Neural crest cell (in vitro differentiated cells): ENCODE results near the gene PDLIM4. TPM values are rescaled to one million over a fixed set of nuclear protein-coding genes. Genes with fewer than 3 reads are reported as not detected.

ENCODE experiments used
- DNase-seq: peaks from one replicate; pipeline ENCODE4 v3.0.0; 2021; ENCODE audit warnings: low read depth, mixed read lengths, low spot score
- H3K27ac Mint-ChIP-seq: one replicate; pipeline ENCODE4 v1.8.0; 2021; ENCODE audit warnings: mild to moderate bottlenecking, mixed read lengths; ENCODE audit not compliant: unreplicated experiment
- H3K27me3 Mint-ChIP-seq: 2 replicates; pipeline ENCODE4 v1.8.0; 2021; ENCODE audit warnings: low read depth, mild to moderate bottlenecking, mixed read lengths
- H3K36me3 Mint-ChIP-seq: 2 replicates; pipeline ENCODE4 v1.8.0; 2021; ENCODE audit warnings: low read depth, mild to moderate bottlenecking, mixed read lengths
- H3K4me1 Mint-ChIP-seq: 2 replicates; pipeline ENCODE4 v1.8.0; 2021; ENCODE audit warnings: mixed read lengths
- H3K4me3 Mint-ChIP-seq: one replicate; pipeline ENCODE4 v1.8.0; 2021; ENCODE audit warnings: mild to moderate bottlenecking, mixed read lengths
- H3K9me3 Mint-ChIP-seq: 2 replicates; pipeline ENCODE4 v1.8.0; 2021; ENCODE audit warnings: mixed read lengths
- CTCF ChIP-seq: fragments of 200-600 bp; sonication (generic); conservative IDR thresholded peaks from 2 replicates; pipeline ENCODE4 v1.5.0; 2021; ENCODE audit warnings: antibody characterized with exemption, mild to moderate bottlenecking
- microRNA-seq: library from miRNA; unstranded; fragments of <30 nt; microRNA quantifications from one replicate; pipeline ENCODE4, GENCODE V29; 2020
- total RNA-seq: library from RNA; stranded (reverse); gene quantifications from 2 replicates; pipeline ENCODE4 v1.2.1, GENCODE V29; 2021

The PDLIM4 gene
- total RNA-seq, 1 donor from 2014 or later, result 38.0 TPM

- Mint-ChIP-seq H3K27ac (no peak overlapping the region), H3K36me3 (no peaks in the 10 kb centered on the region), H3K4me3 (no peak overlapping the region), H3K27me3 (no peaks in the 10 kb centered on the region), H3K4me1 (peaks cover 7% of the 10 kb centered on the region), H3K9me3 (no peaks in the 10 kb centered on the region)
- TF ChIP-seq CTCF, result no peak
- DNase-seq, result no peak
These were observed 58.1 kb downstream of the PDLIM4 start for GRCh38 chr5:132315529-132316067.

- Mint-ChIP-seq H3K9me3 (no peaks in the 10 kb centered on the region), H3K36me3 (no peaks in the 10 kb centered on the region), H3K4me3 (no peak overlapping the region)
These were observed 62.5 kb downstream of the PDLIM4 start for GRCh38 chr5:132319975-132320374.

GRCh38 chr5:132321109-132321721, 63.7 kb downstream of the PDLIM4 start:
- H3K27ac Mint-ChIP-seq, result no peak overlapping the region

More at GRCh38 chr5:132319975-132320374, 62.5 kb downstream of the PDLIM4 start:
- TF ChIP-seq CTCF, result no peak
- Mint-ChIP-seq H3K27ac (no peak overlapping the region), H3K4me1 (peaks cover 12% of the 10 kb centered on the region), H3K27me3 (no peaks in the 10 kb centered on the region)
- DNase-seq, result no peak

GRCh38 chr5:132322266-132322665, 64.8 kb downstream of the PDLIM4 start:
- DNase-seq, result no peak
- Mint-ChIP-seq H3K27ac (no peak overlapping the region), H3K4me3 (no peak overlapping the region), H3K4me1 (peaks cover 20% of the 10 kb centered on the region), H3K27me3 (no peaks in the 10 kb centered on the region), H3K36me3 (no peaks in the 10 kb centered on the region), H3K9me3 (no peaks in the 10 kb centered on the region)
- no peak for TF ChIP-seq CTCF

More at GRCh38 chr5:132321109-132321721, 63.7 kb downstream of the PDLIM4 start:
- Mint-ChIP-seq H3K27me3 (no peaks in the 10 kb centered on the region), H3K4me3 (no peak overlapping the region), H3K9me3 (no peaks in the 10 kb centered on the region), H3K4me1 (peaks cover 20% of the 10 kb centered on the region), H3K36me3 (no peaks in the 10 kb centered on the region)
- no peak for DNase-seq
- no peak for TF ChIP-seq CTCF

Small RNA genes within 50 kb of the gene (microRNA-seq; reads per million reads assigned to microRNA genes)
- not detected for gene MIR6830

Other genes starting within 250 kb of the PDLIM4 start
- 0.84 and 1.7 TPM in 2 replicates for gene ACSL6, start 246.0 kb upstream of the PDLIM4 start, total RNA-seq
- gene IL3, start 197.0 kb upstream of the PDLIM4 start, total RNA-seq, result not detected in 2 replicates
- gene CSF2, start 183.9 kb upstream of the PDLIM4 start, total RNA-seq, result not detected in 2 replicates
- gene P4HA2, start 29.8 kb upstream of the PDLIM4 start, total RNA-seq, result 10.8 and 11.3 TPM in 2 replicates
- 0.47 and 0.68 TPM in 2 replicates for gene SLC22A4, start 36.7 kb downstream of the PDLIM4 start, total RNA-seq
- 5.6 and 6.4 TPM in 2 replicates for gene SLC22A5, start 112.0 kb downstream of the PDLIM4 start, total RNA-seq
- 4.5 and 4.7 TPM in 2 replicates for gene IRF1, start 233.1 kb downstream of the PDLIM4 start, total RNA-seq